ENCODE results near the gene RNF227. TPM values are rescaled to one million over a fixed set of nuclear protein-coding genes. Genes with fewer than 3 reads are reported as not detected.
A peak's percentile ranks its signal among the peaks of the same experiment; 100 is the strongest.

The RNF227 gene
- total and polyA plus RNA-seq, 4 donors, result 0.17 to 1.4 (median 0.32) TPM

DNA sequence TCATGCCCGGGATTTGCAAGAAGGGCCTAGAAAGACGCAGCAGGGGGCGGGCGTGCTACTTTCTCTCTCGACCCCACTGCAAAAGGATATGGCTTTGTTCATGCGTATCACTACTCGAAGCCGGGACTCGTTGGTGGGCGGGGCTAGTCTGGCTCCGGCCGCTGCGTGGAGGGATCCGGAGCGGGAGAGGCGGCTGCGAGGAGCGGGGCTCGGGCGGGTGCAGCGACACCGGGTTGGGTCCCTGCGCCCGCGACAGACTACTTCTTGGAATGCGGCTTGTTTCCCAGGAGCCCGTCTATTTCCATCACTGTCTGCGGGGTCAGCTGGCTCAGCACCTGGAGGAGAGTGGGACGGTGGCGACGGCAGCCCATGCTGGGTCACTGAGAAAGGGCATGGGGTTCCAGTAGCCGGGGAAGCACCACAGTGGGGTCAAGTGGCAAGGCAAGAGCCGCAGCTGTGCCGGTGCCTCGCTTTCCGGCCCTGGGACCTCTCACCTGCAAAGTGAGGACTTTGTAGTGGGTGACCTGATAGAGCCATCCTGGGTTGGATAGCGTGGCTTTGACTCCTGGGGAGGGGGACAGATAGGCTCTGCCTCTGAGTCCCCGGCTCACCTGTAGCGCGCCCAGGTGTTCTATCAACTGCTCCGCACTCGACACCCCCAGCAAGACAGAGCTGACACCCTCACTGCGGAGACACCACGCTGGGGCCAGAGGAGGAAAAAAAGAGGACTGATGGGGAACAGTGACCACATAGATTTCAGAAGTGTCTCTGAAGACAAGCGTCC, 6.9 kb upstream of the RNF227 start (continued):
- TF ChIP-seq, protein P1, sequence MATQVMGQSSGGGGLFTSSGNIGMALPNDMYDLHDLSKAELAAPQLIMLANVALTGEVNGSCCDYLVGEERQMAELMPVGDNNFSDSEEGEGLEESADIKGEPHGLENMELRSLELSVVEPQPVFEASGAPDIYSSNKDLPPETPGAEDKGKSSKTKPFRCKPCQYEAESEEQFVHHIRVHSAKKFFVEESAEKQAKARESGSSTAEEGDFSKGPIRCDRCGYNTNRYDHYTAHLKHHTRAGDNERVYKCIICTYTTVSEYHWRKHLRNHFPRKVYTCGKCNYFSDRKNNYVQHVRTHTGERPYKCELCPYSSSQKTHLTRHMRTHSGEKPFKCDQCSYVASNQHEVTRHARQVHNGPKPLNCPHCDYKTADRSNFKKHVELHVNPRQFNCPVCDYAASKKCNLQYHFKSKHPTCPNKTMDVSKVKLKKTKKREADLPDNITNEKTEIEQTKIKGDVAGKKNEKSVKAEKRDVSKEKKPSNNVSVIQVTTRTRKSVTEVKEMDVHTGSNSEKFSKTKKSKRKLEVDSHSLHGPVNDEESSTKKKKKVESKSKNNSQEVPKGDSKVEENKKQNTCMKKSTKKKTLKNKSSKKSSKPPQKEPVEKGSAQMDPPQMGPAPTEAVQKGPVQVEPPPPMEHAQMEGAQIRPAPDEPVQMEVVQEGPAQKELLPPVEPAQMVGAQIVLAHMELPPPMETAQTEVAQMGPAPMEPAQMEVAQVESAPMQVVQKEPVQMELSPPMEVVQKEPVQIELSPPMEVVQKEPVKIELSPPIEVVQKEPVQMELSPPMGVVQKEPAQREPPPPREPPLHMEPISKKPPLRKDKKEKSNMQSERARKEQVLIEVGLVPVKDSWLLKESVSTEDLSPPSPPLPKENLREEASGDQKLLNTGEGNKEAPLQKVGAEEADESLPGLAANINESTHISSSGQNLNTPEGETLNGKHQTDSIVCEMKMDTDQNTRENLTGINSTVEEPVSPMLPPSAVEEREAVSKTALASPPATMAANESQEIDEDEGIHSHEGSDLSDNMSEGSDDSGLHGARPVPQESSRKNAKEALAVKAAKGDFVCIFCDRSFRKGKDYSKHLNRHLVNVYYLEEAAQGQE (IDR thresholded peaks at IDR 0.05), result no peak

DNA sequence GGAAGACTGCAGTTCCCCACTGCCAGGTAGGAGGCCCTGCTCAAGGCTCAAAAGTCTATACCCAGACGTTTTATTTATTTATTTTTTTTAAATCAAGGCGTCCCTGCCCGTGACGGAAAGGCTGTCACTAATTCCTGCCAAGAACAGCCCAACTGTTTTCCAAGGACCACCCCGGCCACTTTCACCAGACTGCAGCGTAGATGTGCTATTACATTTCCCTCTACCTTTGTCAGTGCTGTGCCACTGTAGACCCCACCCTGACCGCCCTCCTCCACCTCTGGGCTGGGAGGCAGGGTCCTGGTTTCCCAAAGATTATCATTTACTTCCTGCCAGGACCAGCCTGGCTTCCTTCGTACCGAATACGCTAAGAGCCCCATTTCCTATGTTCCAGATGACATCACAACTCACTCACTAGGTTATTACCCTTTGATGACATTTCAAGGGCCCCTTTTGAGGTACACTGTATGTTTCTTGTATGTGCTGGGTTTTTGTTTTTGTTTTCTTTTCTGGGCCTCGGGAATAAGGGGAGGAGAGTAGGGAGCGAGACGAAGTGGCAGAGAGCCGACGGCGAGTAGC, 6.3 kb upstream of the RNF227 start:
- Histone ChIP-seq H3K4me1 (ENCODE audit: control insufficient read depth in 4 of 4, insufficient read depth in 4 of 4, low read length in 3 of 4) (peaks cover 0 to 10% (median 4%) of the 10 kb centered on the region in 4 donors), H3K9ac (ENCODE audit: low read depth in 1 of 2, low read length in 2 of 2) (peak overlapping the region; percentile 61 to 92), H3K27me3 (ENCODE audit: control insufficient read depth in 4 of 4, insufficient read depth in 4 of 4, low read length in 3 of 4) (no peaks in the 10 kb centered on the region), H3K36me3 (ENCODE audit: control insufficient read depth in 4 of 4, insufficient read depth in 3 of 4, low read depth in 1 of 4, low read length in 3 of 4) (no peaks in the 10 kb centered on the region), H3K27ac (ENCODE audit: low read depth in 1 of 2, low read length in 2 of 2) (peak overlapping the region; percentile 6 to 42), H3K4me3 (ENCODE audit: low read depth in 1 of 3, low read length in 3 of 3) (peak overlapping the region; percentile 8 to 52 (median 19)), H3K9me3 (ENCODE audit: control insufficient read depth in 4 of 4, low read length in 3 of 4) (no peaks in the 10 kb centered on the region)
- whole genome bisulfite sequencing, result 52% methylated on average over 16 of the region's 16 CpGs
- DNase-seq (ENCODE audit: low spot score), result no peak
- TF ChIP-seq RXRA (IDR thresholded peaks at IDR 0.05) (no peak), HNF4G (IDR thresholded peaks at IDR 0.05) (no peak), NR2F2 (IDR thresholded peaks at IDR 0.05) (no peak), HNF4A (conservative IDR thresholded peaks at IDR 0.05) (no peak), YY1 (IDR thresholded peaks at IDR 0.05) (no peak), TAF1 (conservative IDR thresholded peaks at IDR 0.05) (no peak)
- TF ChIP-seq, protein P2, sequence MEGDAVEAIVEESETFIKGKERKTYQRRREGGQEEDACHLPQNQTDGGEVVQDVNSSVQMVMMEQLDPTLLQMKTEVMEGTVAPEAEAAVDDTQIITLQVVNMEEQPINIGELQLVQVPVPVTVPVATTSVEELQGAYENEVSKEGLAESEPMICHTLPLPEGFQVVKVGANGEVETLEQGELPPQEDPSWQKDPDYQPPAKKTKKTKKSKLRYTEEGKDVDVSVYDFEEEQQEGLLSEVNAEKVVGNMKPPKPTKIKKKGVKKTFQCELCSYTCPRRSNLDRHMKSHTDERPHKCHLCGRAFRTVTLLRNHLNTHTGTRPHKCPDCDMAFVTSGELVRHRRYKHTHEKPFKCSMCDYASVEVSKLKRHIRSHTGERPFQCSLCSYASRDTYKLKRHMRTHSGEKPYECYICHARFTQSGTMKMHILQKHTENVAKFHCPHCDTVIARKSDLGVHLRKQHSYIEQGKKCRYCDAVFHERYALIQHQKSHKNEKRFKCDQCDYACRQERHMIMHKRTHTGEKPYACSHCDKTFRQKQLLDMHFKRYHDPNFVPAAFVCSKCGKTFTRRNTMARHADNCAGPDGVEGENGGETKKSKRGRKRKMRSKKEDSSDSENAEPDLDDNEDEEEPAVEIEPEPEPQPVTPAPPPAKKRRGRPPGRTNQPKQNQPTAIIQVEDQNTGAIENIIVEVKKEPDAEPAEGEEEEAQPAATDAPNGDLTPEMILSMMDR (IDR thresholded peaks at IDR 0.05; ENCODE audit: low read depth, low read length, missing input control), result no peak
- TF ChIP-seq, protein P1 (IDR thresholded peaks at IDR 0.05), result no peak

DNA sequence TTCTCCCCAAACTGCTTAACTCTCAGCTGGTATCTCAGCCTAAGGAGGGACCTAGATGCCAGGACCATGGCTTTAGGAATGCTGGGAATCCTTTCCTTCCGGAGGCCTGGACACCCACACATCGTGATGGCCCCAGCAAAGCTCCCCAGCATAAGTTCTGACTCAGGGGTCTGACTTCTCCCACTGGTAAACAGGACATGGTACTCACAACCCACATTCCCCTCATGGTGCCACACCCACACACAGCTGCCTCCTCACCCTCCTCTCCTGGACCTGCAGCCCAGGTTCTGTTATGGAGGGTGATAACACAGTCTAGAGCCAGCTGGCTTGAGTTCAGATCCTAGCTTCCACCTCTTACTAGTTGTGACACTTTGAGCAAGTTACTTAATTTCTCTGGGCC, 719 bp upstream of the RNF227 start:
- no peak overlapping the region for H3K27ac ChIP-seq (ENCODE audit: low read depth in 1 of 2, low read length in 2 of 2)
- TF ChIP-seq RAD21 (IDR thresholded peaks at IDR 0.05) (no peak), HNF4G (IDR thresholded peaks at IDR 0.05) (no peak), SP1 (IDR thresholded peaks at IDR 0.05) (no peak), EGR1 (IDR thresholded peaks at IDR 0.05; ENCODE audit: low read depth in 2 of 2) (no peak), JUND (IDR thresholded peaks at IDR 0.05) (no peak)
- TF ChIP-seq, protein P3, sequence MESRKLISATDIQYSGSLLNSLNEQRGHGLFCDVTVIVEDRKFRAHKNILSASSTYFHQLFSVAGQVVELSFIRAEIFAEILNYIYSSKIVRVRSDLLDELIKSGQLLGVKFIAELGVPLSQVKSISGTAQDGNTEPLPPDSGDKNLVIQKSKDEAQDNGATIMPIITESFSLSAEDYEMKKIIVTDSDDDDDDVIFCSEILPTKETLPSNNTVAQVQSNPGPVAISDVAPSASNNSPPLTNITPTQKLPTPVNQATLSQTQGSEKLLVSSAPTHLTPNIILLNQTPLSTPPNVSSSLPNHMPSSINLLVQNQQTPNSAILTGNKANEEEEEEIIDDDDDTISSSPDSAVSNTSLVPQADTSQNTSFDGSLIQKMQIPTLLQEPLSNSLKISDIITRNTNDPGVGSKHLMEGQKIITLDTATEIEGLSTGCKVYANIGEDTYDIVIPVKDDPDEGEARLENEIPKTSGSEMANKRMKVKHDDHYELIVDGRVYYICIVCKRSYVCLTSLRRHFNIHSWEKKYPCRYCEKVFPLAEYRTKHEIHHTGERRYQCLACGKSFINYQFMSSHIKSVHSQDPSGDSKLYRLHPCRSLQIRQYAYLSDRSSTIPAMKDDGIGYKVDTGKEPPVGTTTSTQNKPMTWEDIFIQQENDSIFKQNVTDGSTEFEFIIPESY (IDR thresholded peaks at IDR 0.05), result no peak
- TF ChIP-seq, protein P2 (IDR thresholded peaks at IDR 0.05; ENCODE audit: low read depth, low read length, missing input control), result no peak
- TF ChIP-seq, protein P4, sequence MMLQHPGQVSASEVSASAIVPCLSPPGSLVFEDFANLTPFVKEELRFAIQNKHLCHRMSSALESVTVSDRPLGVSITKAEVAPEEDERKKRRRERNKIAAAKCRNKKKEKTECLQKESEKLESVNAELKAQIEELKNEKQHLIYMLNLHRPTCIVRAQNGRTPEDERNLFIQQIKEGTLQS (IDR thresholded peaks at IDR 0.05), result no peak

More for the DNA sequence above, 719 bp upstream of the RNF227 start:
- Histone ChIP-seq H3K4me1 (ENCODE audit: control insufficient read depth in 4 of 4, insufficient read depth in 4 of 4, low read length in 3 of 4) (peaks cover 6 to 12% (median 9%) of the 10 kb centered on the region in 4 donors), H3K36me3 (ENCODE audit: control insufficient read depth in 4 of 4, insufficient read depth in 3 of 4, low read depth in 1 of 4, low read length in 3 of 4) (no peaks in the 10 kb centered on the region), H3K27me3 (ENCODE audit: control insufficient read depth in 4 of 4, insufficient read depth in 4 of 4, low read length in 3 of 4) (no peaks in the 10 kb centered on the region), H3K9me3 (ENCODE audit: control insufficient read depth in 4 of 4, low read length in 3 of 4) (no peaks in the 10 kb centered on the region), H3K9ac (ENCODE audit: low read depth in 1 of 2, low read length in 2 of 2) (no peak overlapping the region), H3K4me3 (ENCODE audit: low read depth in 1 of 3, low read length in 3 of 3) (no peak overlapping the region)
- DNase-seq (ENCODE audit: low spot score), result no peak
- 86% methylated on average over 2 of the region's 2 CpGs for WGBS

Data from liver (tissue), 9 donors.